NCI-H187 treated with DMSO at 0.1 percent for 48 hours (cell line): ENCODE results near the gene DAPK1.

ENCODE experiments used
- DNase-seq: peaks from one replicate; lab custom pipeline; 2025; lab: John Stamatoyannopoulos, UW

Gene DAPK1

DNA sequence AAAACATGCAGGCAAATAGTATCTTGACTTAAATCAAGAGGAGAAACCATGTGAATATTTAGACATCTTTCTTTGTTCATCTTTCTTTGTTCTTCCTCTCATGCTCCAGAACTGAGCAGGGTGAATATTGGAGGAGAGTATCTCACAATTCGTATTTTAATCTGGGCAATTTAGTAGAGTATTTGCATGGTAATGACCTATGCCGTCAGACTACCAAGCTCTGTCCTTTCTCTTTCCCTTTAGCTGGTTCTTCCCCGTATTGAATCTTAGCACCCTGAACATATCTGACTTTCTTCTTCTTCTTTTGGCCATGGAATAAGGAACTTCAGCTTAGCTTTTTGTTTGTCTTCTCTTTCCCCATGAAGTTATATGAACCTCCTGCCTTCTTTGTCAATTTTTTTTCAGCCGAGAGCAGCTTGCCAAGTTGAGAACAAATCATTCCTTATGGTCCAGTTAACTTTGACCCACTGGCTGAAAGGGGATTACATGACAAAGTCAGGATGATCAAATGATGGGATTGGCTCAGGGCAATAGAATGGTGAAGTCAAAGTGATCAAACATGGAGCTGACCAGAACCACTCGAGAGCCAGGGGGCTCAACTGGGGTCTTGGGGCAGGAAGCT lies 95.8 kb downstream of the DAPK1 start:
- no peak for DNase-seq

DNA sequence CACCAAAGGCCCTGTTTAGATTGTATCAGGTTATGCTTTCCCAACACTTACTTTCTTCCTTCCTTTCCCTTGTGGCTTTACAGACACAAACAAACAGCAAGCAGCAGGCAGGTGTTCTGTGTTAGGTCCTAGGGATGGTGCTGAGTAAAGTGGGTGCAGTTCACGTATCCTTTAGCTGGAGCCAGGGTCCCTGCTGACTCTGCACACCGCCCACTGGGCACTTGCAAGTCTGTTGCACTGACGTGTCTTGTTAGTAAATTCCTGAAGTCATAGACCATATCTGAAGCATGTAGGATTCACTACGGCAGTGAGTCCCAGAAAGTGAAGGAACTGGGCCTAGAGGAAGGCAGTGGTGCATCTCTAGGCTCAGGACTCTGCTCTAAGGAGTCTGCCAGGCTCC lies 96.5 kb downstream of the DAPK1 start:
- no peak for DNase-seq

DNA sequence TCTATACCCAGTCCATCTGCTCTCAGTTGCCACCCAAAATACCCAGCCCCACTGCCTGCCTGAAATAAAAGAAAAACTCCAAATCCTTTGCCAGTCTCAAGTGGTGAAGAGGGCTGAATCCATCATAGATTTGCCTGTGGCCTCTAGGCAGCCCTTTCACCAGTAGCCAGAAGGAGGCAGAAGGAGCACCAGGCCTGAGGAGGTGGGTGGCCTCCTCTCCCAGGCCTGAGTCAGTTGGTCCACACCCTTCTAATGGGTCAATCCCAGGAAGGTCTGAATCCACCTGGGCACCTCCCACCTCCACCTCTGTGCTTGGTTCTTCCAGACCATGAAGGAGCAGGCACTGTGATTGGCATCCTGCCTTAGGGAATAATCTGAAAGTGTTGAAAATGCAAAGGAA lies 97.0 kb downstream of the DAPK1 start:
- no peak for DNase-seq

DNA sequence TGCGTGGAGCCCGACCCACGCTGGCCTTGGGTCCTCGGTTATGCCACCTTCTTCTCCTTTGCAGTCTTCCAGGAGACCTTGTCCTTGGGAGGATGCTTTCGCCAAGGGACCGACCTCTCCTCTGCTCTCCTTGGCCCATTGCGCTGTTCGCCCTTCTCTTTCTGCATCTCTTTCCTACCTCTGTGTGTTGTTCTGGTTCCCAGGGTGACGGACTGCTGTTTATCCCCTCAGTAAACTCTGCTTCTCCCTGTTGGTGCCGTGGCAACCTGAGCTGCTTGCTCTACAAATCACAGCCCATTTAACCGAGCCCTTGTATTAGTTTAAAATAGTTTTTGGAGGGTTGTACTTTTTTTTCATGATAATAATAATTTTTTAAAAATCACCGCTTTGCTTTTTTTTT lies 97.9 kb downstream of the DAPK1 start:
- DNase-seq, result no peak

DNA sequence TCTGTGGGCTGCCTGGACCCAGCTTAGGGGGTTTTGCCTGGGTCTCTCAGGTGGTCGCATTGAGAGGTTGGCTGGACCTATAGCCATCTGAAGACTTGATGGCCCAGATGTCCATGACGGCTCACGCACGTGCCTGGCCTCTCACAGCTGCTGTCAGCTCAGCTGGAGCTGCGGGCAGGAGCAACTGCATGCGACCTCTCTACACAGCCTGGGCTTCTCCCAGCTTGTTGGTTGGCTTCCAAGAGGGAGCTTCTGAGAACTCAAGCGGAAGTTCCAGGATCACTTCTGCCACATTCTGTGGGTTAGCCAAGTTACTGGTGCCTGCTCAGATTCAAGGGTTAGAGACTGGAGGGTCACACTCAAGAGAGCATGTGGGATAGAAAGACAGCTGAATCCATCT lies 99.2 kb downstream of the DAPK1 start:
- DNase-seq, result no peak

DNA sequence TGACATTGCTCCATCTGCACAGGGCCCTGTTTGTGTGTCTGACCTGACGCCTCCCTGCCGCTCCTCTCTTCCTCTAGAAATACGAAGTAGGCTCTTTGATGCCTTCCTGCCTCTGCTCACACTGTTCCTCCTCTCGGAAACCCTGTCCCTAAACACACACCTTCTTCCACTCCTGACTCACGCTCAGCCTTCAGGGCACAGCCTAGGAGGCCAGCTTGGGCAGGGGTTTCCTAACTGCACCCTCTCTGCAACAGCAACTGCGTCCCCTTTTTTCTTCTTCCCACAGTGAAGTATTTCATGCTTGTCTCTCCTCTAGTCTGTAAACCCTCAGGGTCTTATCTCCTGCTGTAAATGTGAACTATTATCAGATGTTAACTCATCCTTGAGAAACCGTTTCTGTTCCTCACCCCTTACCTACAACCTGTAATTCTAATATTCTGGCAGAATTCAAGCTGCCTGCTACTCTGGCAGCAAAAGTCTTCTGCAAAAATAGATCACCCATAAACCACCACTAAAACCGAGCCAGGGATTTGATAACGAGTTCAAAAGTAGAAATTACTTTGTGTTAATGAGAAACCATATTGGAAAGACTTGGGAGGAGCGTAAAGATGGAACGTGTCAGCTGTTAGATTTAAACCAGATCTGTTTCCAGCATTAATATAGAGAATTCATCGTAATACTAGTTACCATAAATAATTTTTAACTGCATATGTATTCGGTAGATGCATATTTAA lies 100.2 kb downstream of the DAPK1 start:
- DNase-seq, result no peak

DNA sequence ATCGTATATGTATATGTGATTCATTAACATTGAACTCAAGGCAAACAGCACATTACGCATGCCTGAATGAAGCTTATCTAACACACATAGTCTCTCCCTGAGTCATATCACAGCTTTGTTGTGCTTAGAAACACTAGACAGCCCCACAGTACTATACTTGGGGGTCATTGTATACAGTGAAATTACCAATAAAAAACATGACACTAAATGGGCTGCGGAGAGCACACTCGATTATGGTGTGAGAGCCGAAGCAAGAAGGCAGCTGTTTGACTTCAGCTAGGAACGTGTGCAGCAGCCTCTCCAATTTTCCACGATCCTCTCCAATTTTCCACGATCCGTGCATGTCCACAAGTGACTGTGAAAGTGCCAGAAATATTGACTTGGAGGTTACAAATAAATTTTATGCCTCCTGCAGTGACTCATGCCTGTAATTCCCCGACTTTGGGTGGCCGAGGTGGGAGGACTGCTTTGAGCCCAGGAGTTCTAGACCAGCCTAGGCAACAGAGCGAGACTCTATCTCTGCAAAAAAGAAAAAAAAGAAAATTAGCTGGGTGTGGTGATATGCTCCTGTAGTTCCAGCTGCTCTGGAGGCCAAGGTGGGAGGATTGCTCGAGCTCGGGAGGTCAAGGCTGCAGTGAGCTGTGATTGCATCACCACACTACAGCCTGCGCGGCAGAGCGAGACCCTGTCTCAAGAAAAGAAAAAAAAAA lies 102.4 kb downstream of the DAPK1 start:
- no peak for DNase-seq

DNA sequence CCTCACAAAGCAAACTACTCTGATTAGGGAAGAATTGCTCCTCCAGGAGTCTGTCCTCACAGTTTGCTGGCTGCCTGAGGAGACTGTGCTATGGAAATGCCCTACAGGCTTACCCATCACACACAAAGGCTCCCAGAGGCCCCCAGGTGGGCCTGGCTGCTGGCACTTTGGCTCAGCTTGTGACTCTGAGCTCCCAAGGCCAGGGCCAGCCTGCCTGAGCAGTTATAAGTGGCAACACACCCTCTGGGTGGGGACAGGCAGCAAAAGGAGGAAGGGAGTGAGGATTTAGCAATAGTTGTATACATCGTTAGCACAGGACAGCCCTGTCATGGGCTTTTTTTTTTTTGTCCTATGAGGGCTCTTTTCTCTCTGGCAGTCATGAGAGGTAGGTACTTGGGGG lies 103.5 kb downstream of the DAPK1 start:
- DNase-seq, result no peak

DNA sequence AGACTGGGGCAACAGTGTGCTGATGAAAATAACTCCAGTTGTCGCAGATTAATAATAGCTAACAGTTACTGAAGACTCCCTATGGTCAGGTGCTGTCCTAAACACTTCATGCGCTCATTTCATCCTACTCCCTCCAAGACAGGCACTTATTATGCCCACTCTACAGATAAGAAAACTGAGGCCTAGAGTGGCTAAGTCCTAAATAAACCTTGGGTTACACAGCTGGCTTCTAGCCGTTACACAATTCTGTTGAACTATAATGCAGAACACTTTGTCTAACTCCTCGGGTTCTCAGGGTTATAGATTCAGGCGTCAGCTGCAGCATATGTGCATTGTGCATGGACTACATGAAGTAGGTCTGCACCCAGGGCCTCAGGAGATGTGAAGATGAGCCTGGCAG lies 103.9 kb downstream of the DAPK1 start:
- no peak for DNase-seq

DNA sequence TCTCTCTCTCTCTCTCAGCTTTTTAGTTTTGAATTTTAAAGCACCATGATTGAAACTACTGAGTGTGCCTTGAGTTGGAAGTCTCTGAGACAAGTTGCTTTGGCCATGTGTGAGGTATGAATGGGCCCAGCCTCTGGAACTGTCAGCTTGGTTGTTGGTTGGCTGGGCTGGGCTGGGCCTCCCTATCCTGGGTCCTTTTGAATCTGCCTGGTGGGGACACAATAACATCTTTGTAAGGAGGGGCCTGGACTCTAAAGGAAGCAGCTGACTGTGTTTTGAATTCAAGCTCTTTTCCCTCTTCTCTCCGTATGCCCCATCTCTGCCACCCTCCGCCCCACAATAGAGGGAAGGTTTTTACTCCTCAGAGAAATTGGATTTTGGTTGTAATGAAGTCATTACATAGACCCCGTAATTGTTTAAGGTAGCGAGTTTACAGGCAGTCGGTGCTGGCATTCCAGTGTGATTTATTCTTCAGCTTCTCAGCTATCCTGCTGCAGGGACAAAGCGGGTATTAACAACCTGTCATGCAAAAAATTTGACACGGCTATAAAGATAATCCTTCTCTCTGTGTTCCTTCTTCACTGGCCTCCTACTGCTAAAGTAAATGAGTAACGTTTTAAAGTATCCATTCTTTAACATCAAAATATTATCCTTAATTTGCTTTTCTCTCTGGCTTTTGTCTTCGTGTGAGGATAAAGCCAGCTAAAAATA lies 105.4 kb downstream of the DAPK1 start:
- no peak for DNase-seq

DNA sequence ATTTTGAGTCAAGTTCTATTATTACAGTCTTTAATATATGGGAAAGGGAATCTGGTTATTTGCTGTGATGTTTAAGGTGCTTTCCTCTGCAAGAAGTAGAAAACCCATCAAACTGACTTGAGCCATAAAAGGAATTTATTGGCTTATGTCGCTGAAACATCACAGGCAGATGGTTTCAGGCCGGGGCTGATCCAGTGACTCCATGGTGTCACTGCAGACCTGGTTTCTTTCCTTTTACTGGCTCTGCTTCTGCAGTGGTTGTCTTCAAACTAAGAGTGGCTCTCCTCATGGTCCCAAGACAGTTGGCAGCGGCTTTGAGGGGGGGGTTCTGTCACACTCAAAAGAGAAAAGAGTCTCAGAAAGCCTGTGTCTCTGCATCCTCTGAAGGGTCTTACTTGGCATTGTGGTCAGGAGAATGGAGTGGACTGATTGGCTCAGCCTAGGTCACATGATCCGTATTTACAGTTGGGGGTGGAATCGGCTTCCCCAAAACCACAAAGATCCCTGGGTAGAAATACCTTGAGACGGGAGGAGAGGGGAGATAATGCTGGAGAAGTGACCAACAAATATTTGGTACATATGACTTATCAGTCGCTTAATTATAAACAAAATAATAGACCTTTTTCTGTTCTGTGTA lies 106.3 kb downstream of the DAPK1 start:
- no peak for DNase-seq

DNA sequence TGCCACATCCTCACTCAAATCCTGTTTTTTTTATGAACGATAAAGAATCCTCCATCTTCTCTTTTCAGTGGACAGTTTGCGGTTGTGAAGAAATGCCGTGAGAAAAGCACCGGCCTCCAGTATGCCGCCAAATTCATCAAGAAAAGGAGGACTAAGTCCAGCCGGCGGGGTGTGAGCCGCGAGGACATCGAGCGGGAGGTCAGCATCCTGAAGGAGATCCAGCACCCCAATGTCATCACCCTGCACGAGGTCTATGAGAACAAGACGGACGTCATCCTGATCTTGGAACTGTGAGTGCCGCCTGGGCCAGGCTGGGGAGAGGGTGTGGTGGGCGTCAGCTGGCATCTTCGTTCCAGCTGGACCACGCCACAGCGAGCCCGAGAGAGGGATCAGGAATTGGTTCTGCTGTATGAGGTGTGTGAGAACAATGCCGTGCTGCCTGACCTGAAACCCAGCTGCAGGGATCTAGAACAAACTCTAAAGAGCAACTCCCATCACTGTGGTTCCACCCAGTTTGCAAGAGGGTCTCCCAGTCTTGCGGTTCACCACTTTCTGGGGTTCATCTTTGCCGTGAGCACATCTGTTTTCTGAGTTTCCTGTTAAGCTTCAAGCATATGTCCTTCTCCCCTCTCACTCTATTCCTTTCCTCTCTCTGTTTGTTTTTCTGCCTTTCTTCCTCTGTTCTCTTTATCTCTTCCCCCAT lies 107.4 kb downstream of the DAPK1 start:
- no peak for DNase-seq

DNA sequence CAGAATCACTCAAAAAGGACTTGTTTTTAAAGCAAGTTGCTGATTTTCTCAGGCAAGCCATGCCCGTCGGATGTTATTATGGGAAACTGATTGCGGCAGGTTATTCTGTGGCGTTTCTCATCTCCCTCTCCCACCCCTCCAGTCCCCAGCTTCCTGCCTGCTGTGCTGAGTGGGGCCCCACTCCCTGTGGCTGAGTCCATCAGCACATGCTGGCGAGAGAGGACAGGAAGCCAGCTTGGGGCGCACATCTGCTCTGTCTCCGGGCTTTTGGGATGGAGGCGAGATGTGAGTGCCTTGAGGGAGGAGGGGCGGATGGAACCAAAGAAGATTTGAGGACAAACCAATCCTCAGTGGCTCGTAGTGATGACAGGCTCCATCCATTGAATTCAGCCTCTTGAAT lies 108.0 kb downstream of the DAPK1 start:
- DNase-seq, result no peak

DNA sequence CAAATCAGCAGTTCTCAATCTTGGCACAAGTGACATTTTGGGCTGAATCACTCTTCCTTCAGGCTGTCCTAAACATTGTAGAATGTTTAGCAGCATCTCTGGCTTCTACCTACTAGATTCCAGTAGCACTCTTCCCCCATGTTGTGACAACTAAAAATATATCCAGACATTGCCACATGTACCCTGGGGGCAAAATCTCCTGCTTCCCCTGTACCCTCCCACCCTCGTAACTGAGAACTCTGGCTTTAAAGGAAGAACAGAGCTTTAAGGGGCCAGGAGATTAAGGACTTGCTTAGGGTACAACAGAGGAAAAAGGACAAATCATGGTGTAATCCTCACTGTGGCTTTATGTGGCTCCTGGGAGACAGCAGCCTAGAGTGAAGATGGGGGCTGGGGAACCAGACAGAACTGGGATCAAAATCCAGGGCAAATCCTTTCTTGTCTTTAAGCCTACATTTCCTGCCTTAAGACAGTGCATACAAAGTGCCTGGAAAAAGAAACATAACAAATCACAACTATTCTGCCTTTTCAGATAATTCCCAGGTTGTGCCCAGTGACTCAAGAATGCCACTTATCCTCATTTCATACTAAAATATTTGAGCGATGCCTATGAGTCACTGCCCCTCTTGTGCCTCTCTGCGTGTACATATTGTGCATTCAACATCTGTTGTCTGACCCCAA lies 109.3 kb downstream of the DAPK1 start:
- DNase-seq, result no peak

DNA sequence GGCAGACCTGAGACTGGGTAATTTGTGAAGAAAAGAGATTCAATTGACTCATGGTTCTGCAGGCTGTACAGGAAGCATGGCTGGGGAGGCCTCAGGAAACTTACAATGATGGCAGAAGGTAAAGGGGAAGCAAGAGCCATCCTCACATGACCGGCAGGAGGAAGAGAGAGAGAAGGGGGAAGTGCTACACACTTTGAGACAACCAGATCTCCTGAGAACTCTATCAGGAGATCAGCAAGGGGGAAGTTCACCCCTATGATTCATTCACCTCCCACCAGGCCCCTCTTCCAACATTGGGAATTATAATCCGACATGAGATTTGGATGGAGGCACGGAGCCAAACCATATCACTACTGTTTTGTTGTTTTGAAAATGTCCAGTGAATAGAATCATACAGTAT lies 110.2 kb downstream of the DAPK1 start:
- no peak for DNase-seq

DNA sequence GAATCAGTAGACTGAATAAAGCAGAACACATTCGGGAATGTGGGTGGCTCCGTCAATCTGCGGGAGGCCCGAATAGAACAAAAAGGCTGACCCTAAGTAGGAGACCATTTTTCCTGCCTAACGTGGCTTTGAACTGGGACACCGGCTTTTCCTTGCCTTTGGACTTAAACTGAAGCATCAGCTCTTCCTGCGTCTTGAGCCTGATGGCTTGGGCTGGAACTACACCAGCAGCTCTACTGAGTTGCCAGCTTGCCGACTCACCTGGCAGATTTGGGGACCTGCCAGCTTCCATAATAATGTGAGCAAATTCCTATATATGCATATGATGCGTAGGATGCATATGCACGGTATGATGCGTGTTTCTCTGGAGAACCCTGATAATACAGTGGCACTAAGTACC lies 111.3 kb downstream of the DAPK1 start:
- no peak for DNase-seq

DNA sequence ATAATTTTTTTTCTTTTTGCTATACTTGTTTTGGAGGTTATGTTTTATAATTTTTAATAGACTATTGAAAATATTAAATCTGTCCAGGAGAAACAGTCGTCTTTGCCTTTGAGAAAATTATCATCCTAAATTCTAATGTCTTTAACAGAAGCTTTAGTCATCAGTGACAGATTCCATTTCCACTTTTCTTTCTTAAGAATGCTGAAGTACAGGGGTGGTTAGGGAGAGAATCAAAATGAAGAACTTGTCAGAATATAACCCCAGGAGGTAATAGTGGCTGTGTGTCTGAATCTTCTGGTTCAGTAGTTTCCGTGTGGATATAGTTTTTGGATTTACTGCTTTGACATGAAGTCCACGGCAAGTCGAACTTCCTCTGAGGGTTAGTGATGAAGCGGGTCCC lies 111.8 kb downstream of the DAPK1 start:
- DNase-seq, result no peak

DNA sequence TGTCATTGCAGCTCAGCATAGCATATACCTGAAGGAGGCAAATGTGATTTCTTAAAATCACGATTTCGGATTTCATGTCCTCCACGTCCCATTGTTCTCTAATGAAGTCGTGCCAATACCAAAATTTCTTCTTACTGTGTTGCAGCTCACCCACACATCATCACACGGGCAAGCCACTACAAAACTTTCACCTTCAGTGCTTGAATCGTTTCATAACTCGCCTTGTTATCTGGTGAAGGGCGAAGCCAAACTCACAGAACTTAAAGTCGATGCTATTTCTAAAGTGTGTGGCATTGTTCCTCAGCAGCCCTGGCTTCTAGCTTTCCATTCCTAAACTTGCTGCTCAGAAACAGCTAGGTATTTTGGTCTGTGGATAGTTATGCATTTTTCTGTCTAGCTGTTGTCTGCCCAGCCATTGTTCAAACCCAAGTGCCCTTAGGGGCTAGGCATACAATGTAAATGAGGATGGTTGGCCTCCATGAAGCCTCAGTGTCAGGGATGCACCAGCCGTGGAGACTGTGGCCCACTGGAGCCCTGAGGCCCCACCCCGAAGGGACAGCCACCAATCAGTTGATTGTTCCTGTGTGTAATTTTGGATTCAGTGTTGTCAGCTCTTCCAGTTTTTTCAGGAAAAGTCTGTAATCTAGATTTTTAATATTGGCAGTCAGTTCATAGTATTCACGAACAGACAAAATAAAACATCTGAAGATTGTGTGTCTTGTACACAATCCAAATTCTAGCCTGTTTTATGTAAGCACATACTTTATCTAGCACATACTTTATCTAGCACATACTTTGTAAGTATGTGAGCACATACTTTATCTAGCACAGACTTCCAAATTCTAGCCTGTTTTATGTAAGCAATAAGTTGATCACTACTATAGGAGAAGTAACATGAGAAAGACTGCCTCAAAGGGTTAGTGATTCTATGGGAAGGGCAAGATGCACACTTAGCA lies 112.8 kb downstream of the DAPK1 start:
- no peak for DNase-seq

DNA sequence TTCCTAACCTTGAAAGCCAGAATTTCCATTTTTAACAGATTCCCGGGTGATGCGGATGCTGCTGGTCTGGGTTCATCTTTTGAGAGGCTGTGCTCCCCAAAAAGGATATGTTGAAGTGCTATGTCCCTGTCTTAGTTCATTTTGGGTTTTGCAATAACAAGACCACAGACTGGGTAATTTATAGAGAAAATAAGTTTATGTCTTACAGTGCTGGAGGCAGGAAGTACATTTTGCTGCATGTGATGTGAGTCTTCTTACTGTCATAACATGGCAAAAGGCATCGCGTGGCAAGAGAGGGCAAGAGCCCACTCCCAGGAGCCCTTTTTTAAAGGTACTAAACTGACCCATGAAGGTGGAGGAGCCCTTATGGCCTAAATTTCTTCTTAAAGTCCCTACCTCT lies 114.1 kb downstream of the DAPK1 start:
- DNase-seq, result no peak

DNA sequence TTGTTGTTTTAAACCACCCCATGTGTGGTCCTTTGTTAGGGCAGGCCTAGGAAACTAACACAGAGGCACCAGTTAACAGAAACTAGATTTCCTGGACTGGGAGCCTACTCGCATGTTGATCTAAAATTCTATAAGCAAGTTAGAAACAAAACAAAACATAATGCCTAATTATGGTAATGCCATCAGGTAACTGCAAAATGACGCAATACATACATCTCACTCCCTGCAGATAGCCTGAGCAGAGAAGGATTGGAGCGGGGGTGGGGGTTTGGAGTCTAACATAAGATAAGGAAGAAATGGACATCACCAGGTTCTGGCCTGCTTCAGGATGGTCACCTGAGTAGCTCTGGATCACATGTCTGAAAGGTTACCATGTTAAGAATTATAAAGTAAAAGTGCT lies 114.9 kb downstream of the DAPK1 start:
- no peak for DNase-seq
